ENCODE data around the gene MATR3.
"Not testable (repeated sequence)": the region's sequence is repeated elsewhere in the genome, so short reads cannot be mapped to it uniquely, and the experiment has no call there.

MATR3 gene

GRCh38 chr5:139342423-139342723, 48.8 kb downstream of the MATR3 start:
- FAIRE-seq (no peak), DNase-seq (ENCODE audit: insufficient read length, low spot score) (no peak)
- no peak for TF ChIP-seq CTCF (IDR thresholded peaks at IDR 0.05; ENCODE audit: insufficient read depth, missing control alignments)

GRCh38 chr5:139343476-139343875, 49.9 kb downstream of the MATR3 start:
- no peak for TF ChIP-seq CTCF (IDR thresholded peaks at IDR 0.05; ENCODE audit: insufficient read depth, missing control alignments)
- FAIRE-seq, result no peak

GRCh38 chr5:139344177-139344576, 50.6 kb downstream of the MATR3 start:
- no peak for FAIRE-seq
- TF ChIP-seq CTCF (IDR thresholded peaks at IDR 0.05; ENCODE audit: insufficient read depth, missing control alignments), result no peak

More at GRCh38 chr5:139343476-139343875, 49.9 kb downstream of the MATR3 start:
- DNase-seq (ENCODE audit: insufficient read length, low spot score), result no peak

GRCh38 chr5:139345442-139345841, 51.9 kb downstream of the MATR3 start:
- FAIRE-seq; DNase-seq (ENCODE audit: insufficient read length, low spot score): not testable (repeated sequence)

More at GRCh38 chr5:139344177-139344576, 50.6 kb downstream of the MATR3 start:
- no peak for DNase-seq (ENCODE audit: insufficient read length, low spot score)

GRCh38 chr5:139347863-139348262, 54.3 kb downstream of the MATR3 start:
- not testable (repeated sequence) for DNase-seq (ENCODE audit: insufficient read length, low spot score); FAIRE-seq

- no peak for TF ChIP-seq CTCF (IDR thresholded peaks at IDR 0.05; ENCODE audit: insufficient read depth, missing control alignments)
- DNase-seq (ENCODE audit: insufficient read length, low spot score) (no peak), FAIRE-seq (no peak)
Measured at GRCh38 chr5:139354186-139354585, 60.6 kb downstream of the MATR3 start.

GRCh38 chr5:139355900-139356299, 62.4 kb downstream of the MATR3 start:
- DNase-seq (ENCODE audit: insufficient read length, low spot score); FAIRE-seq: not testable (repeated sequence)

GRCh38 chr5:139358064-139358463, 64.5 kb downstream of the MATR3 start:
- DNase-seq (ENCODE audit: insufficient read length, low spot score), result no peak
- FAIRE-seq, result no peak
- TF ChIP-seq CTCF (IDR thresholded peaks at IDR 0.05; ENCODE audit: insufficient read depth, missing control alignments), result no peak

- FAIRE-seq (no peak), DNase-seq (ENCODE audit: insufficient read length, low spot score) (no peak)
- no peak for TF ChIP-seq CTCF (IDR thresholded peaks at IDR 0.05; ENCODE audit: insufficient read depth, missing control alignments)
Measured at GRCh38 chr5:139360384-139360783, 66.8 kb downstream of the MATR3 start.

Measured in D721Med (cell line).